ENCODE results near the gene RASSF5.

RASSF5 gene

GRCh38 chr1:206633708-206634121, 126.4 kb downstream of the RASSF5 start:
- TF ChIP-seq CTCF (IDR thresholded peaks at IDR 0.05; ENCODE audit: unreplicated experiment in 3 of 3) = no peak
- H3K27ac Mint-ChIP-seq = no peak overlapping the region
- peak overlapping the region; percentile 51 to 94 (median 53) for H3K4me3 Mint-ChIP-seq
- no peaks in the 10 kb centered on the region for H3K36me3 Mint-ChIP-seq (ENCODE audit: low read depth)
- H3K4me1 Mint-ChIP-seq = peaks cover 54% of the 10 kb centered on the region
- H3K27me3 Mint-ChIP-seq (ENCODE audit: low read depth) = peaks cover 1% of the 10 kb centered on the region
- H3K9me3 Mint-ChIP-seq = no peaks in the 10 kb centered on the region

- H3K27me3 Mint-ChIP-seq (ENCODE audit: low read depth) = no peaks in the 10 kb centered on the region
- H3K4me3 Mint-ChIP-seq = peak overlapping the region; percentile 88 to 94 (median 93)
- peaks cover 54% of the 10 kb centered on the region for H3K4me1 Mint-ChIP-seq
- H3K9me3 Mint-ChIP-seq = no peaks in the 10 kb centered on the region
- no peaks in the 10 kb centered on the region for H3K36me3 Mint-ChIP-seq (ENCODE audit: low read depth)
- TF ChIP-seq CTCF (IDR thresholded peaks at IDR 0.05; ENCODE audit: unreplicated experiment in 3 of 3) = peak; percentile 85 to 94 (median 92)
- H3K27ac Mint-ChIP-seq = peak overlapping the region; percentile 53 to 93 (median 81)
Observed at GRCh38 chr1:206634365-206635079, 127.2 kb downstream of the RASSF5 start.

GRCh38 chr1:206635080-206635977, 128.0 kb downstream of the RASSF5 start, which contains the start of gene DYRK3:
DYRK3 (plus strand) TSS chr1:206635536; CDS start chr1:206635704, 168 bp downstream.
- Mint-ChIP-seq H3K36me3 (ENCODE audit: low read depth) (peaks cover 3% of the 10 kb centered on the region), H3K27ac (peak within 1 kb of the TSS; percentile 53 to 93 (median 81)), H3K4me3 (peak within 1 kb of the TSS; percentile 88 to 94 (median 93)), H3K9me3 (no peaks in the 10 kb centered on the region), H3K4me1 (peaks cover 54% of the 10 kb centered on the region), H3K27me3 (ENCODE audit: low read depth) (no peaks in the 10 kb centered on the region)
- TF ChIP-seq CTCF (IDR thresholded peaks at IDR 0.05; ENCODE audit: unreplicated experiment in 3 of 3) = no peak

GRCh38 chr1:206635978-206636345, 128.6 kb downstream of the RASSF5 start:
- no peaks in the 10 kb centered on the region for H3K27me3 Mint-ChIP-seq (ENCODE audit: low read depth)
- H3K4me3 Mint-ChIP-seq = peak overlapping the region; percentile 88 to 94 (median 93)
- TF ChIP-seq CTCF (IDR thresholded peaks at IDR 0.05; ENCODE audit: unreplicated experiment in 3 of 3) = no peak
- peaks cover 51% of the 10 kb centered on the region for H3K4me1 Mint-ChIP-seq
- peak overlapping the region in 2 of 3 experiments; percentile 25 to 52 for H3K27ac Mint-ChIP-seq
- H3K36me3 Mint-ChIP-seq (ENCODE audit: low read depth) = peaks cover 8% of the 10 kb centered on the region
- no peaks in the 10 kb centered on the region for H3K9me3 Mint-ChIP-seq

- TF ChIP-seq CTCF (IDR thresholded peaks at IDR 0.05; ENCODE audit: unreplicated experiment in 3 of 3) = no peak
- H3K9me3 Mint-ChIP-seq = no peaks in the 10 kb centered on the region
- peaks cover 15% of the 10 kb centered on the region for H3K36me3 Mint-ChIP-seq (ENCODE audit: low read depth)
- H3K4me1 Mint-ChIP-seq = peaks cover 44% of the 10 kb centered on the region
- H3K27me3 Mint-ChIP-seq (ENCODE audit: low read depth) = no peaks in the 10 kb centered on the region
- peak overlapping the region in 1 of 3 experiments; percentile 25 for H3K27ac Mint-ChIP-seq
- peak overlapping the region; percentile 88 to 94 (median 93) for H3K4me3 Mint-ChIP-seq
Observed at GRCh38 chr1:206636671-206637070, 129.3 kb downstream of the RASSF5 start.
